ENCODE measurements around the gene GPR45.

- no peak for TF ChIP-seq SP1 (IDR thresholded peaks at IDR 0.05)
- TF ChIP-seq FOXK2 (IDR thresholded peaks at IDR 0.05) = no peak
Measured at GRCh38 chr2:105257981-105258380, 16.4 kb downstream of the GPR45 start.

Data from HEK293T (cell line).